SW480 (cell line): ENCODE data around the gene PITPNM3.
A peak's percentile ranks its signal among the peaks of the same experiment; 100 is the strongest.
"Not testable (repeated sequence)": the region's sequence is repeated elsewhere in the genome, so short reads cannot be mapped to it uniquely, and the experiment has no call there.

Experiments used
- DNase-seq: peaks from one replicate; pipeline ENCODE4 v3.0.0-alpha.2; 2016; ENCODE audit warnings: low spot score

Gene PITPNM3

GRCh38 chr17:6556121-6557039, at the start of gene PITPNM3:
TSS of gene PITPNM3 (minus strand) at chr17:6556555. CDS start at chr17:6556406, 149 bp downstream.
- DNase-seq, result no peak

- DNase-seq, result no peak
Observed at GRCh38 chr17:6605142-6605541, 48.8 kb upstream of the PITPNM3 start.

DNA sequence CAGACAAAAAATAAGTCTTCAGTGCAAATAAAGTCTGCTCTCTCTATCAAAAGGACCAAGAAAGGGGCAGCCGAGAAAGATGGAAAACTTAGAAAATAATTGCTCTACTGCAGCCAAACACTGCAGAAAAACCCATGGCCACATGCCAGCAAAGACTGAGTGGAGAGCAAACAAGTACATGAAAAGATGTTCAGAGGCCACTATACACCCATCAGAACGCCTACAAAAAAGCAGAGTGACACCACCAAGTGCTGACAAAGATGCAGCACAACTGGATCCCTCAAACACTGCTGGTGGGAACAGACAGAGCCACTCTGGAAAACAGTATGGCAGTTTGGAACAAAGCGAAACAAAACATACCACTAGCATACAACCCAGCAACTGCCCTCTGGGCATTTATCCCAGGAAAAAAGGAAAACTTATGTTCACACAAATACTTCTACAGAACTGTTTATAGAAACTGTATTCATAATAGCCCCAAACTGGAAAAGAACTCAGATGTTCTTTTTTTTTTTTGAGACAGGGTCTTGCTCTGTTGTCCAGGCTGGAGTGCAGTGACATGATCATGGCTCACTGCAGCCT, 47.5 kb upstream of the PITPNM3 start:
- DNase-seq, result no peak

GRCh38 chr17:6602141-6602540, 45.8 kb upstream of the PITPNM3 start:
- DNase-seq, result no peak

- no peak for DNase-seq
Observed at GRCh38 chr17:6599364-6599763, 43.0 kb upstream of the PITPNM3 start.

DNA sequence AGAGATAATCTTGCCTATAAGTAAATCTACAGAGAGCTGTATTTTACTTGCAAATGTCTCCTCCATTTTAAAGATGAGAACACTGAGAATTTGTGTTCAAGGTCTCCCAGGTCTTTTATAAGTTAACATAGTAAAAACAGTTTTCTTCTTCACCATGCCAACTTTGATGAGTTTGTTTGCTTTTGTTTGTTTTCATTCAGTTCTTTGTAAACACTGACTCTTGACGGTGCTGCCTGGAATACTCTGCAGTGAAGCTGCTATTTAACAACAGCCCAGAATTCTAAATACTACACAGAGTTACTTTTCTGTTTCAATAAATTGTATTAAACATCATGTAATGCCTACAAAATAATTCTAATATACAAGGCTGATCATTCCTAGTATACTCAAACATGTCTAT, 41.4 kb upstream of the PITPNM3 start:
- DNase-seq, result no peak

DNA sequence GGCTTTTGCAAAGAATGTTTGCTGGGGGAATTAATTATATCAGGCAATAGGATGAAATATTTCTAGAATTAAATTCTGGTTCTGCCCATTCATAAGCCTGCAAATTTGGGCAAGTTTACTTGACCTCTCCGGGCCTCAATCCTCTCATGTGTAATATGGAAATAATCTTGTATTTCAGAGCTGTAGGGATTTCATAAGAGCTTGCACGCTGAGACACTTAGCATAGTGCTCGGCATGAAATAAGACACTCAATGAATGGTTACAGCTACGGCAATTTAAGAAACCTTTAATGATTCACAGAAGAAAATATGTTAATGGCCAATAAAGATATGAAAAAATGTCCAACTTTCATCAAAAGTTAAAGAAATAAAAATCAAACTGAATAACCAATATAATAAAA, 40.6 kb upstream of the PITPNM3 start:
- DNase-seq, result no peak

GRCh38 chr17:6596511-6596910, 40.2 kb upstream of the PITPNM3 start:
- DNase-seq, result no peak

- DNase-seq, result no peak
Observed at GRCh38 chr17:6596081-6596480, 39.7 kb upstream of the PITPNM3 start.

DNA sequence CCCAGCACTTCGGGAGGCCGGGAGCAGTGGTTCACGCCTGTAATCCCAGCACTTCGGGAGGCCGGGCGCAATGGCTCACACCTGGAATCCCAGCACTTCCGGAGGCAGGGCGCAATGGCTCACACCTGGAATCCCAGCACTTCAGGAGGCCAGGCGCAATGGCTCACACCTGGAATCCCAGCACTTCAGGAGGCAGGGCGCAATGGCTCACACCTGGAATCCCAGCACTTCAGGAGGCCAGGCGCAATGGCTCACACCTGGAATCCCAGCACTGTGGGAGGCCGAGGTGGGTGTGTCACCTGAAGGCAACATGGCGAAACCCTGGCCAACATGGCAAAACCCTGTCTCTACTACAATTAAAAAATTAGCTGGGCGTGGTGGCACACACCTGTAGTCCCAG, 37.0 kb upstream of the PITPNM3 start:
- DNase-seq, result not testable (repeated sequence)

DNA sequence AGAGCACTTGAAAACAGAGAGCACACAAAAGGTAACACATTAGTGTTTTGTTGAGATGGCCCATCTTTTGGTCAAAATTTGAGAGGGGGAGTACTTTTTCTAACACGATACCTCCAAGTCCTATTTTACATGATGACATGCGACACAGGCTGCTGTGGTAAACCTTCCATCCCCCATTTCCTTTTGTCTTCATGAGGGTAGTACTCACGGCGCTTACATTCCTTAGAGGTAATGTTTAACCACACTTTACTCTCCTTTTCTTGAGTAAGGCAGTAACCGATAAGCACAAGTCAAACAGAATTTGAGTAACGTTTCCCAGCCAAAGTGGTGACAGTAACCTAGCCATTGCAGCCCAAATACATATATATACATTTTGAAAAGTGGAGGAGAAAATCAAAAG, 35.8 kb upstream of the PITPNM3 start:
- DNase-seq, result no peak

GRCh38 chr17:6591599-6592158, 35.3 kb upstream of the PITPNM3 start:
- no peak for DNase-seq

GRCh38 chr17:6589266-6589946, 33.1 kb upstream of the PITPNM3 start:
- DNase-seq, result no peak

GRCh38 chr17:6588165-6588564, 31.8 kb upstream of the PITPNM3 start:
- DNase-seq, result no peak

GRCh38 chr17:6587310-6587709, 31.0 kb upstream of the PITPNM3 start:
- DNase-seq, result no peak

GRCh38 chr17:6583411-6583810, 27.1 kb upstream of the PITPNM3 start:
- no peak for DNase-seq

DNA sequence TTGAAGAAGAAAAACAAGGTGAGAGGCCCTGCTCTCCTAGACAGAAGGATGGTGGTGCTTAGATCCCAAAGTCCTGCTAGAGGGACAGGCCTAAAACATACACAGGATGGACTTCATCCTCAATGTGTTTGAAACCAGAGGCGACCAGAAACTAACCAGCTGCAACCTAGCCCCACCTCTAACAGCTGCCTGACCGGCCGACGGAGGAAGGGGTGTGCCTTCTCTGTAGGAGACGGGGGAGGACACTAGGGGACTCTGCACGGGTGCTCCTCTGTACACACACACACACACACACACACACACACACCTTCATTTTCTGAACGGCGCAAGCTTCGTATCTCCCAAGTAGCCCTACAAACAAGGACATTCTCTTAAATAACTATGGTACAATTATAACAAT, 24.3 kb upstream of the PITPNM3 start:
- DNase-seq, result no peak

- no peak for DNase-seq
Observed at GRCh38 chr17:6578491-6578890, 22.1 kb upstream of the PITPNM3 start.

GRCh38 chr17:6577686-6578263, 21.4 kb upstream of the PITPNM3 start:
- DNase-seq, result peak; percentile 67

GRCh38 chr17:6576038-6576785, 19.9 kb upstream of the PITPNM3 start:
- no peak for DNase-seq

- DNase-seq, result no peak
Observed at GRCh38 chr17:6575596-6575988, 19.2 kb upstream of the PITPNM3 start.
